GM12878 (cell line): ENCODE results near the gene CAVIN1. TPM values are rescaled to one million over a fixed set of nuclear protein-coding genes. Genes with fewer than 3 reads are reported as not detected.
A peak's percentile ranks its signal among the peaks of the same experiment; 100 is the strongest.

Experiments used
- ATAC-seq: fragments of 200-7000 bp; cut with Tn5 transposase; 3 replicates; pipeline ENCODE4 v1.9.1; 2020; ENCODE audit warnings: mild to moderate bottlenecking, moderate library complexity
- BruUV-seq: library from RNA; stranded (reverse); fragments of 400-500 nt; replicated peaks from 2 replicates; lab custom pipeline; 2021; lab: Mats Ljungman, UMichigan
- CTCF ChIA-PET: fragments of 300-600 bp; sonication (Branson Sonifier 250); formaldehyde crosslinking; extraction: SDS; loops from one replicate; lab custom pipeline; 2021; ENCODE audit warnings: inconsistent platforms; lab: Yijun Ruan, JAX
- POLR2A ChIA-PET: fragments of 350-600 bp; formaldehyde crosslinking; extraction: SDS; loops from one replicate; lab custom pipeline; 2021; ENCODE audit warnings: inconsistent platforms; lab: Charles Lee
- RAD21 ChIA-PET: fragments of 300-600 bp; sonication (Branson Sonifier 250); formaldehyde crosslinking; loops from one replicate; lab custom pipeline; 2023; ENCODE audit warnings: antibody characterized with exemption; ENCODE audit not compliant: unreplicated experiment; lab: Charles Lee
- SMC1A ChIA-PET: fragments of 300-600 bp; sonication (Branson Sonifier 250); formaldehyde crosslinking; loops from one replicate; lab custom pipeline; 2023; ENCODE audit not compliant: unreplicated experiment, uncharacterized antibody; lab: Charles Lee
- DNase-seq: peaks from one replicate; pipeline ENCODE4 v3.0.0-alpha.2; 2011; ENCODE audit warnings: low read depth, low spot score
- FAIRE-seq: peaks from 3 replicates; lab custom pipeline; 2011; peaks lifted over from hg19 to GRCh38; lab: Jason Lieb, UNC
- H2AFZ ChIP-seq: 2 replicates; pipeline ENCODE4 v1.6.0; 2011; ENCODE audit warnings: low read depth, low read length, control low read depth; ENCODE audit not compliant: control insufficient read depth
- H3K27ac ChIP-seq: 2 replicates; pipeline ENCODE4 v1.5.1; 2011; ENCODE audit warnings: control low read depth; ENCODE audit not compliant: control insufficient read depth, insufficient read depth
- H3K27me3 ChIP-seq, 2 experiments: replicated peaks in 1 of 2; 2 replicates each; pipeline versions ENCODE4 v1.6.0 to v1.6.1; 2011; ENCODE audit warnings: low read length in 1 of 2; ENCODE audit not compliant: control insufficient read depth in 2 of 2, insufficient read depth in 2 of 2
- H3K36me3 ChIP-seq, 2 experiments: 2 replicates each; pipeline ENCODE4 v1.5.1; 2011; ENCODE audit warnings: low read length in 1 of 2; ENCODE audit not compliant: control insufficient read depth in 2 of 2, insufficient read depth in 2 of 2
- H3K4me1 ChIP-seq: 2 replicates; pipeline ENCODE4 v1.6.1; 2011; ENCODE audit warnings: mild to moderate bottlenecking, low read length, moderate library complexity, mixed read lengths; ENCODE audit not compliant: control insufficient read depth, insufficient read depth
- H3K4me2 ChIP-seq: 2 replicates; pipeline ENCODE4 v1.6.0; 2011; ENCODE audit warnings: control low read depth; ENCODE audit not compliant: control insufficient read depth, insufficient read depth
- H3K4me3 ChIP-seq: fragments of 200-600 bp; sonication (generic); 2 replicates; pipeline ENCODE4 v1.5.1; 2016
- H3K79me2 ChIP-seq: 2 replicates; pipeline ENCODE4 v1.6.0; 2011; ENCODE audit warnings: low read length; ENCODE audit not compliant: control insufficient read depth, insufficient read depth
- H3K9ac ChIP-seq: 2 replicates; pipeline ENCODE4 v1.8.0; 2011; ENCODE audit warnings: low read length, control low read depth, mixed read lengths; ENCODE audit not compliant: control insufficient read depth, insufficient read depth
- H3K9me3 ChIP-seq: replicated peaks from 3 replicates; pipeline ENCODE4 v1.5.1; 2011; ENCODE audit warnings: mild to moderate bottlenecking, low read length; ENCODE audit not compliant: control insufficient read depth, insufficient read depth
- H4K20me1 ChIP-seq: 2 replicates; pipeline ENCODE4 v1.6.0; 2011; ENCODE audit not compliant: control insufficient read depth, insufficient read depth
- ETV6 ChIP-seq, 2 experiments: fragments of 450-650 bp in 1 of 2; IDR thresholded peaks in 1 of 2; conservative IDR thresholded peaks in 1 of 2; 2 replicates each; pipeline ENCODE4 v1.6.1; 2014; ENCODE audit warnings: antibody characterized with exemption in 1 of 2, borderline replicate concordance in 1 of 2, low read depth in 1 of 2, mild to moderate bottlenecking in 1 of 2, moderate library complexity in 1 of 2
- GABPA ChIP-seq: IDR thresholded peaks from 2 replicates; pipeline ENCODE4 v1.6.1; 2014; ENCODE audit warnings: antibody characterized with exemption, low read depth, mild to moderate bottlenecking, inconsistent platforms
- HDAC6 ChIP-seq: fragments of 200-600 bp; sonication (generic); IDR thresholded peaks from one replicate; pipeline ENCODE4 v1.8.0; 2017; ENCODE audit warnings: antibody characterized with exemption; ENCODE audit not compliant: unreplicated experiment
- HDGF ChIP-seq: fragments of 450-650 bp; IDR thresholded peaks from 2 replicates; pipeline ENCODE4 v1.6.1; 2016; ENCODE audit warnings: antibody characterized with exemption
- JUND ChIP-seq: IDR thresholded peaks from 2 replicates; pipeline ENCODE4 v1.6.1; 2012; ENCODE audit warnings: low read depth, mild to moderate bottlenecking, low read length, improper control_type of control experiment, moderate library complexity
- NFXL1 ChIP-seq: fragments of 450-650 bp; IDR thresholded peaks from 2 replicates; pipeline ENCODE4 v1.6.1; 2017; ENCODE audit warnings: antibody characterized with exemption, mild to moderate bottlenecking, borderline replicate concordance
- NFYB ChIP-seq: IDR thresholded peaks from 2 replicates; pipeline ENCODE4 v1.6.1; 2011; ENCODE audit warnings: low read depth, mild to moderate bottlenecking, low read length, improper control_type of control experiment, moderate library complexity; ENCODE audit not compliant: insufficient read depth
- POLR2AphosphoS5 ChIP-seq: IDR thresholded peaks from 2 replicates; pipeline ENCODE4 v1.6.1; 2011; ENCODE audit warnings: mild to moderate bottlenecking, low read length, inconsistent platforms
- SIX5 ChIP-seq: IDR thresholded peaks from 2 replicates; pipeline ENCODE4 v1.6.1; 2011; ENCODE audit warnings: mild to moderate bottlenecking, low read depth, low read length, moderate library complexity; ENCODE audit not compliant: severe bottlenecking
- WRNIP1 ChIP-seq: IDR thresholded peaks from 2 replicates; pipeline ENCODE4 v1.6.1; 2011; ENCODE audit warnings: low read depth, low read length, improper control_type of control experiment, borderline replicate concordance
- ZBED1 ChIP-seq: IDR thresholded peaks from 2 replicates; pipeline ENCODE4 v1.6.1; 2016; ENCODE audit warnings: borderline replicate concordance
- WGBS: methylation state at CpG from one replicate; pipeline ENCODE4 v1.1.6; 2016; ENCODE audit warnings: low lambda C conversion rate; ENCODE audit not compliant: insufficient replicate concordance, insufficient coverage; ENCODE audit errors: missing lambda C conversion rate; 5-methylcytosine and 5-hydroxymethylcytosine counted together
- in situ Hi-C: fragments of 300-500 bp; cut with MboI; formaldehyde crosslinking; loops from 9 replicates; pipeline ENCODE4 v1.14.3; 2018; ENCODE audit warnings: mixed read lengths
- intact Hi-C: fragments of 100-400 bp; cut with micrococcal nuclease; formaldehyde crosslinking; loops from one replicate; pipeline ENCODE4 v1.14.2; 2022; ENCODE audit not compliant: unreplicated experiment
- polyA plus RNA-seq, 11 experiments: library from polyadenylated mRNA; depleted of rRNA in 4 of 11; unstranded in 6 of 11; stranded (reverse) in 5 of 11; fragments of >200 nt; fragmentation: Nextera tagmentation in 4 of 11; fragmentation: Illumina TruSeq in 1 of 11; extraction: Ambion mirVana in 4 of 11; extraction: Trizol in 1 of 11; gene quantifications; 1 replicate in 1 of 11; 2 replicates in 10 of 11; pipeline versions ENCODE4 v1.2.1 to v1.2.3, GENCODE V29; 2011 to 2016; ENCODE audit warnings: inconsistent platforms in 2 of 11, missing spikeins in 2 of 11, low read depth in 1 of 11
- total RNA-seq, 4 experiments: library from RNA; depleted of rRNA in 3 of 4; stranded (reverse); fragments of >200 nt in 3 of 4; fragmentation: Illumina TruSeq in 1 of 4; extraction: Trizol in 1 of 4; gene quantifications; 2 replicates each; pipeline versions ENCODE4 v1.2.1 to v1.2.3, GENCODE V29; 2013 to 2021
- TF ChIP-seq, protein P1 (sequence below): IDR thresholded peaks from 2 replicates; pipeline ENCODE4 v1.6.1; 2012; ENCODE audit warnings: mild to moderate bottlenecking, low read depth, low read length
- TF ChIP-seq, protein P2 (sequence below): fragments of 150-350 bp; IDR thresholded peaks from 2 replicates; pipeline ENCODE4 v1.6.1; 2014; ENCODE audit warnings: mild to moderate bottlenecking, low read depth, low read length
- TF ChIP-seq, protein P3 (sequence below): fragments of 450-650 bp; IDR thresholded peaks from 2 replicates; pipeline ENCODE4 v1.6.1; 2017; ENCODE audit warnings: mild to moderate bottlenecking, low read depth, inconsistent platforms; ENCODE audit not compliant: poor library complexity, severe bottlenecking
- TF ChIP-seq, protein P4 (sequence below): IDR thresholded peaks from 2 replicates; pipeline ENCODE4 v1.6.1; 2011; ENCODE audit warnings: low read depth, low read length, improper control_type of control experiment, borderline replicate concordance

Gene CAVIN1
- total and polyA plus RNA-seq, 10 of the 15 experiments (the other 5 are each of a cell fraction or from before 2014, with no cell fraction given), result 0.03 to 1.1 (median 0.37) TPM

DNA sequence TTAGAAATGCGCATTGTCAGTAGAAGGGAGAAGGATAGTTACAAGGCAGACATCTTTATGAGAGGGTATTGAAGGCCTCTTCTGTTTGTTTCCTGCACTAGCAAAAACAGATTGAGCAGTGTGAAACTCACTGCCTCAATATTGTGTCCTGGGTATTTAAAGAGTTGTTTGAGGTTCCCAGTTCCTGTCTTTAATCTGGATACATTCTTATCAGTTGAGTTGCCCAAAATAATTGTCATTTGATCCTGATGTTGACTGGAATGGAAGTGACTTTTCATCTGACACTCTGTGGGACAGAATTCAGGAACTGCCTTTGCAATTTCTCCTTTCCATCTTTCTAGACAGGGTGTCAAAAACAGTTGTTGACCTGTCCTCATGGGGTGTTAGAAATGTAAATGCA is 37.3 kb upstream of the CAVIN1 start:
- ChIA-PET POLR2A (interaction anchor here (1.0 to 1.2 kb wide), 3 partner anchors 14 to 72 kb away, joined by 3 to 5 read pairs (median 4); partner anchors contain the start of gene STAT3), SMC1A (interaction anchor here (0.7 to 2.6 kb wide), 17 partner anchors 8 to 67 kb away, joined by 3 to 16 read pairs (median 4); no protein-coding TSS in a partner anchor), RAD21 (interaction anchor here (0.7 to 3.2 kb wide), 7 partner anchors 10 to 67 kb away, joined by 3 to 20 read pairs (median 5); no protein-coding TSS in a partner anchor), CTCF (interaction anchor here (0.7 to 3.1 kb wide), 18 partner anchors 10 to 137 kb away, joined by 3 to 22 read pairs (median 5); no protein-coding TSS in a partner anchor)
- intact Hi-C loops, result no loop called here
- FAIRE-seq (no peak), ATAC-seq (no peak), DNase-seq (no peak)
- Histone ChIP-seq H3K9me3 (no peaks in the 10 kb centered on the region), H3K79me2 (peaks cover 25% of the 10 kb centered on the region), H3K4me2 (peak overlapping the region; percentile 77), H4K20me1 (no peaks in the 10 kb centered on the region), H3K36me3 (peaks cover 0 to 2% of the 10 kb centered on the region in 2 experiments; a peak in 1 of 4 replicates), H3K4me3 (peak overlapping the region; percentile 88), H3K9ac (peak overlapping the region; percentile 8), H3K27me3 (no peaks in the 10 kb centered on the region), H3K27ac (peak overlapping the region; percentile 80), H2AFZ (no peak overlapping the region), H3K4me1 (peaks cover 16% of the 10 kb centered on the region)
- WGBS, result 96% methylated on average over 1 of the region's 1 CpG
- in situ Hi-C loops, result no loop called here
- BruUV-seq, result no TSS peak
- TF ChIP-seq HDAC6 (no peak), GABPA (no peak), POLR2AphosphoS5 (no peak), WRNIP1 (no peak), JUND (no peak), HDGF (no peak), ZBED1 (no peak), SIX5 (no peak), NFXL1 (no peak), NFYB (no peak), ETV6 (conservative IDR thresholded peaks at IDR 0.05 in 1 of 2, IDR thresholded peaks at IDR 0.05 in 1 of 2; ENCODE audit: borderline replicate concordance in 1 of 2, low read depth in 1 of 2) (no peak)
- TF ChIP-seq, protein P1, sequence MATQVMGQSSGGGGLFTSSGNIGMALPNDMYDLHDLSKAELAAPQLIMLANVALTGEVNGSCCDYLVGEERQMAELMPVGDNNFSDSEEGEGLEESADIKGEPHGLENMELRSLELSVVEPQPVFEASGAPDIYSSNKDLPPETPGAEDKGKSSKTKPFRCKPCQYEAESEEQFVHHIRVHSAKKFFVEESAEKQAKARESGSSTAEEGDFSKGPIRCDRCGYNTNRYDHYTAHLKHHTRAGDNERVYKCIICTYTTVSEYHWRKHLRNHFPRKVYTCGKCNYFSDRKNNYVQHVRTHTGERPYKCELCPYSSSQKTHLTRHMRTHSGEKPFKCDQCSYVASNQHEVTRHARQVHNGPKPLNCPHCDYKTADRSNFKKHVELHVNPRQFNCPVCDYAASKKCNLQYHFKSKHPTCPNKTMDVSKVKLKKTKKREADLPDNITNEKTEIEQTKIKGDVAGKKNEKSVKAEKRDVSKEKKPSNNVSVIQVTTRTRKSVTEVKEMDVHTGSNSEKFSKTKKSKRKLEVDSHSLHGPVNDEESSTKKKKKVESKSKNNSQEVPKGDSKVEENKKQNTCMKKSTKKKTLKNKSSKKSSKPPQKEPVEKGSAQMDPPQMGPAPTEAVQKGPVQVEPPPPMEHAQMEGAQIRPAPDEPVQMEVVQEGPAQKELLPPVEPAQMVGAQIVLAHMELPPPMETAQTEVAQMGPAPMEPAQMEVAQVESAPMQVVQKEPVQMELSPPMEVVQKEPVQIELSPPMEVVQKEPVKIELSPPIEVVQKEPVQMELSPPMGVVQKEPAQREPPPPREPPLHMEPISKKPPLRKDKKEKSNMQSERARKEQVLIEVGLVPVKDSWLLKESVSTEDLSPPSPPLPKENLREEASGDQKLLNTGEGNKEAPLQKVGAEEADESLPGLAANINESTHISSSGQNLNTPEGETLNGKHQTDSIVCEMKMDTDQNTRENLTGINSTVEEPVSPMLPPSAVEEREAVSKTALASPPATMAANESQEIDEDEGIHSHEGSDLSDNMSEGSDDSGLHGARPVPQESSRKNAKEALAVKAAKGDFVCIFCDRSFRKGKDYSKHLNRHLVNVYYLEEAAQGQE, result no peak
- TF ChIP-seq, protein P2, sequence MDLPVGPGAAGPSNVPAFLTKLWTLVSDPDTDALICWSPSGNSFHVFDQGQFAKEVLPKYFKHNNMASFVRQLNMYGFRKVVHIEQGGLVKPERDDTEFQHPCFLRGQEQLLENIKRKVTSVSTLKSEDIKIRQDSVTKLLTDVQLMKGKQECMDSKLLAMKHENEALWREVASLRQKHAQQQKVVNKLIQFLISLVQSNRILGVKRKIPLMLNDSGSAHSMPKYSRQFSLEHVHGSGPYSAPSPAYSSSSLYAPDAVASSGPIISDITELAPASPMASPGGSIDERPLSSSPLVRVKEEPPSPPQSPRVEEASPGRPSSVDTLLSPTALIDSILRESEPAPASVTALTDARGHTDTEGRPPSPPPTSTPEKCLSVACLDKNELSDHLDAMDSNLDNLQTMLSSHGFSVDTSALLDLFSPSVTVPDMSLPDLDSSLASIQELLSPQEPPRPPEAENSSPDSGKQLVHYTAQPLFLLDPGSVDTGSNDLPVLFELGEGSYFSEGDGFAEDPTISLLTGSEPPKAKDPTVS, result no peak
- TF ChIP-seq, protein P3, sequence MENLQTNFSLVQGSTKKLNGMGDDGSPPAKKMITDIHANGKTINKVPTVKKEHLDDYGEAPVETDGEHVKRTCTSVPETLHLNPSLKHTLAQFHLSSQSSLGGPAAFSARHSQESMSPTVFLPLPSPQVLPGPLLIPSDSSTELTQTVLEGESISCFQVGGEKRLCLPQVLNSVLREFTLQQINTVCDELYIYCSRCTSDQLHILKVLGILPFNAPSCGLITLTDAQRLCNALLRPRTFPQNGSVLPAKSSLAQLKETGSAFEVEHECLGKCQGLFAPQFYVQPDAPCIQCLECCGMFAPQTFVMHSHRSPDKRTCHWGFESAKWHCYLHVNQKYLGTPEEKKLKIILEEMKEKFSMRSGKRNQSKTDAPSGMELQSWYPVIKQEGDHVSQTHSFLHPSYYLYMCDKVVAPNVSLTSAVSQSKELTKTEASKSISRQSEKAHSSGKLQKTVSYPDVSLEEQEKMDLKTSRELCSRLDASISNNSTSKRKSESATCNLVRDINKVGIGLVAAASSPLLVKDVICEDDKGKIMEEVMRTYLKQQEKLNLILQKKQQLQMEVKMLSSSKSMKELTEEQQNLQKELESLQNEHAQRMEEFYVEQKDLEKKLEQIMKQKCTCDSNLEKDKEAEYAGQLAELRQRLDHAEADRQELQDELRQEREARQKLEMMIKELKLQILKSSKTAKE, result no peak
- TF ChIP-seq, protein P4, sequence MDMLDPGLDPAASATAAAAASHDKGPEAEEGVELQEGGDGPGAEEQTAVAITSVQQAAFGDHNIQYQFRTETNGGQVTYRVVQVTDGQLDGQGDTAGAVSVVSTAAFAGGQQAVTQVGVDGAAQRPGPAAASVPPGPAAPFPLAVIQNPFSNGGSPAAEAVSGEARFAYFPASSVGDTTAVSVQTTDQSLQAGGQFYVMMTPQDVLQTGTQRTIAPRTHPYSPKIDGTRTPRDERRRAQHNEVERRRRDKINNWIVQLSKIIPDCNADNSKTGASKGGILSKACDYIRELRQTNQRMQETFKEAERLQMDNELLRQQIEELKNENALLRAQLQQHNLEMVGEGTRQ, result no peak
